ENCODE data around the gene ARHGEF11. TPM values are rescaled to one million over a fixed set of nuclear protein-coding genes. Genes with fewer than 3 reads are reported as not detected.

Gene ARHGEF11
- total RNA-seq, 1 experiment from 2014 or later = 55.5 TPM

DNA sequence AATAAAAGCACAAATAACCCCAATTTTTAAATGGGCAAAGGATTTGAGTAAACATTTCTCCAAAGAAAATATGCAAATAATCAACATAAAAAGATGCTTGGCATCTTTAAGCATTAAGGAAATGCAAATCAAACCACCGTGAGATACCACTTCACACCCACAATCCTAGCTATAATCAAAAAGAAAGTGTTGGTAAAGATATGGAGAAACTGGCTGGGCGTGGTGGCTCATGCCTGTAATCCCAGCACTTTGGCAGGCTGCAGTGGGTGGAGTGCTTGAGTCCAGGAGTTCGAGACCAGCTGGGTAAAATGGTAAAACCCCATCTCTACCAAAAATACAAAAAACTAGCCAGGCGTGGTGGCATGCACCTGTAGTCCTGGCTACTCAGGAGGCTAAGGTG lies 16.9 kb downstream of the ARHGEF11 start:
- ATAC-seq (no peak), DNase-seq (ENCODE audit: low read depth, low spot score) (no peak)
- no peak overlapping the region for H3K4me3 ChIP-seq (ENCODE audit: low read depth in 2 of 2, low read length in 2 of 2)
- H3K4me1 ChIP-seq (ENCODE audit: control insufficient read depth, insufficient read depth, low read length) = no peaks in the 10 kb centered on the region
- intact Hi-C loops (cut with micrococcal nuclease; ENCODE audit: unreplicated experiment) = no loop called here
- H3K27me3 ChIP-seq (ENCODE audit: control insufficient read depth, insufficient read depth, low read length) = no peaks in the 10 kb centered on the region
- CTCF ChIA-PET = no interaction called here
- H3K9me3 ChIP-seq (ENCODE audit: control insufficient read depth, insufficient read depth, low read depth, low read length) = no peaks in the 10 kb centered on the region
- TF ChIP-seq, protein P1, sequence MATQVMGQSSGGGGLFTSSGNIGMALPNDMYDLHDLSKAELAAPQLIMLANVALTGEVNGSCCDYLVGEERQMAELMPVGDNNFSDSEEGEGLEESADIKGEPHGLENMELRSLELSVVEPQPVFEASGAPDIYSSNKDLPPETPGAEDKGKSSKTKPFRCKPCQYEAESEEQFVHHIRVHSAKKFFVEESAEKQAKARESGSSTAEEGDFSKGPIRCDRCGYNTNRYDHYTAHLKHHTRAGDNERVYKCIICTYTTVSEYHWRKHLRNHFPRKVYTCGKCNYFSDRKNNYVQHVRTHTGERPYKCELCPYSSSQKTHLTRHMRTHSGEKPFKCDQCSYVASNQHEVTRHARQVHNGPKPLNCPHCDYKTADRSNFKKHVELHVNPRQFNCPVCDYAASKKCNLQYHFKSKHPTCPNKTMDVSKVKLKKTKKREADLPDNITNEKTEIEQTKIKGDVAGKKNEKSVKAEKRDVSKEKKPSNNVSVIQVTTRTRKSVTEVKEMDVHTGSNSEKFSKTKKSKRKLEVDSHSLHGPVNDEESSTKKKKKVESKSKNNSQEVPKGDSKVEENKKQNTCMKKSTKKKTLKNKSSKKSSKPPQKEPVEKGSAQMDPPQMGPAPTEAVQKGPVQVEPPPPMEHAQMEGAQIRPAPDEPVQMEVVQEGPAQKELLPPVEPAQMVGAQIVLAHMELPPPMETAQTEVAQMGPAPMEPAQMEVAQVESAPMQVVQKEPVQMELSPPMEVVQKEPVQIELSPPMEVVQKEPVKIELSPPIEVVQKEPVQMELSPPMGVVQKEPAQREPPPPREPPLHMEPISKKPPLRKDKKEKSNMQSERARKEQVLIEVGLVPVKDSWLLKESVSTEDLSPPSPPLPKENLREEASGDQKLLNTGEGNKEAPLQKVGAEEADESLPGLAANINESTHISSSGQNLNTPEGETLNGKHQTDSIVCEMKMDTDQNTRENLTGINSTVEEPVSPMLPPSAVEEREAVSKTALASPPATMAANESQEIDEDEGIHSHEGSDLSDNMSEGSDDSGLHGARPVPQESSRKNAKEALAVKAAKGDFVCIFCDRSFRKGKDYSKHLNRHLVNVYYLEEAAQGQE (IDR thresholded peaks at IDR 0.05; ENCODE audit: insufficient read depth in 1 of 2, low read depth in 2 of 2, low read length in 1 of 2) = no peak
- TF ChIP-seq TCF7L2 (IDR thresholded peaks at IDR 0.05; ENCODE audit: low read depth, low read length) (no peak), SIN3A (IDR thresholded peaks at IDR 0.05; ENCODE audit: borderline replicate concordance, insufficient read depth, low read depth, low read length) (no peak), POLR2AphosphoS5 (IDR thresholded peaks at IDR 0.05; ENCODE audit: low read depth, low read length) (no peak)
- TF ChIP-seq, protein P2, sequence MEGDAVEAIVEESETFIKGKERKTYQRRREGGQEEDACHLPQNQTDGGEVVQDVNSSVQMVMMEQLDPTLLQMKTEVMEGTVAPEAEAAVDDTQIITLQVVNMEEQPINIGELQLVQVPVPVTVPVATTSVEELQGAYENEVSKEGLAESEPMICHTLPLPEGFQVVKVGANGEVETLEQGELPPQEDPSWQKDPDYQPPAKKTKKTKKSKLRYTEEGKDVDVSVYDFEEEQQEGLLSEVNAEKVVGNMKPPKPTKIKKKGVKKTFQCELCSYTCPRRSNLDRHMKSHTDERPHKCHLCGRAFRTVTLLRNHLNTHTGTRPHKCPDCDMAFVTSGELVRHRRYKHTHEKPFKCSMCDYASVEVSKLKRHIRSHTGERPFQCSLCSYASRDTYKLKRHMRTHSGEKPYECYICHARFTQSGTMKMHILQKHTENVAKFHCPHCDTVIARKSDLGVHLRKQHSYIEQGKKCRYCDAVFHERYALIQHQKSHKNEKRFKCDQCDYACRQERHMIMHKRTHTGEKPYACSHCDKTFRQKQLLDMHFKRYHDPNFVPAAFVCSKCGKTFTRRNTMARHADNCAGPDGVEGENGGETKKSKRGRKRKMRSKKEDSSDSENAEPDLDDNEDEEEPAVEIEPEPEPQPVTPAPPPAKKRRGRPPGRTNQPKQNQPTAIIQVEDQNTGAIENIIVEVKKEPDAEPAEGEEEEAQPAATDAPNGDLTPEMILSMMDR (IDR thresholded peaks at IDR 0.05) = no peak
- BruUV-seq (replicated peaks) = no TSS peak
- in situ Hi-C loops (cut with HindIII; ENCODE audit: low pct_unique_long_range_greater_than_20kb, low sequenced_read_pairs) = no loop called here
- H3K36me3 ChIP-seq (ENCODE audit: control insufficient read depth, insufficient read depth, low read length) = no peaks in the 10 kb centered on the region
- POLR2A ChIA-PET = no interaction called here
- H3K27ac ChIP-seq (ENCODE audit: low read length) = no peak overlapping the region

DNA sequence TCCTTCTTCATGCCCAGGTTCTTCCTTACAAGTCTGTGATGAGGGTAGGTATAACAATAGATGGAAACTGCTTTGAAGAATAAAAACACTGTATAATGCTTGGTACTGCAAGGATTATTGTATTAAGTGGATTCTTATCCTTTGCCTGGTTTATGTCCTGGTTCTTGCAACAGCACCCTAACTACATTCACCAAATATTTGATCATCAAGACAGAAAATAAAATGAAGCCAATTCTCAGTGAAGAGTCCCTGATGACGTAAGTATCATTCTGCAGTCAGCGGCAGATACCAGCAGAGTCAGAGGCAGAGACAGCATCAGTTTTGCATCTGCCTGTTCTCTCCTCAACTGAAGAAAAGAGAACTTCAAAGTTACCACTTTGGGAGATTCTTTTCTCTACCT lies 19.7 kb downstream of the ARHGEF11 start:
- Histone ChIP-seq H3K27ac (ENCODE audit: low read length) (no peak overlapping the region), H3K9me3 (ENCODE audit: control insufficient read depth, insufficient read depth, low read depth, low read length) (peaks cover 22% of the 10 kb centered on the region; the same call in 1 of the 2 replicates), H3K36me3 (ENCODE audit: control insufficient read depth, insufficient read depth, low read length) (no peaks in the 10 kb centered on the region), H3K4me3 (ENCODE audit: low read depth in 2 of 2, low read length in 2 of 2) (no peak overlapping the region), H3K4me1 (ENCODE audit: control insufficient read depth, insufficient read depth, low read length) (no peaks in the 10 kb centered on the region), H3K27me3 (ENCODE audit: control insufficient read depth, insufficient read depth, low read length) (no peaks in the 10 kb centered on the region)
- POLR2A ChIA-PET = no interaction called here
- ATAC-seq (no peak), DNase-seq (ENCODE audit: low read depth, low spot score) (no peak)
- intact Hi-C loops (cut with micrococcal nuclease; ENCODE audit: unreplicated experiment) = no loop called here
- TF ChIP-seq SIN3A (IDR thresholded peaks at IDR 0.05; ENCODE audit: borderline replicate concordance, insufficient read depth, low read depth, low read length) (no peak), POLR2AphosphoS5 (IDR thresholded peaks at IDR 0.05; ENCODE audit: low read depth, low read length) (no peak), TCF7L2 (IDR thresholded peaks at IDR 0.05; ENCODE audit: low read depth, low read length) (no peak)
- TF ChIP-seq, protein P2 (IDR thresholded peaks at IDR 0.05) = no peak
- TF ChIP-seq, protein P1 (IDR thresholded peaks at IDR 0.05; ENCODE audit: insufficient read depth in 1 of 2, low read depth in 2 of 2, low read length in 1 of 2) = no peak
- in situ Hi-C loops (cut with HindIII; ENCODE audit: low pct_unique_long_range_greater_than_20kb, low sequenced_read_pairs) = no loop called here
- no TSS peak for BruUV-seq (replicated peaks)
- CTCF ChIA-PET = no interaction called here
